ENCODE results near the gene ELP2.

The ELP2 gene

DNA sequence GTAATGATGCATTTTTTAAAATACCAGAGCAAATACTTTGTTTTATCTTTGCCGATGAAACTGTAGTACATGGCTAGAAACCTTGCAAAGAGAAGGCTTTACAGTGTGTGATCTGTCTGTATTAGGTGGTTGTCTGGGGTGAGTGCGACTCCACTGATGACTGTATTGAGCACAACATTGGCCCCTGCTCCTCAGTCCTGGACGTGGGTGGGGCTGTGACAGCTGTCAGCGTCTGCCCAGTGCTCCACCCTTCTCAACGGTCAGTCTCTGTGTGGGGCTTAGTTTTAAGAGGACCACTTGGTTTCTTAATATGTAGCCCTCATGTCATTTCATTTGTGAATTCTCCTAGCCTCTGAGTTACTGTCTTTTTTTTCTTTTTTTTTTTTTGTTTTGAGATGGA lies 40.2 kb downstream of the ELP2 start:
- no peak overlapping the region for H3K27ac ChIP-seq (ENCODE audit: low read depth, low read length)
- H3K27me3 ChIP-seq (ENCODE audit: control insufficient read depth in 5 of 5, insufficient read depth in 4 of 5, low read length in 5 of 5) = no peaks in the 10 kb centered on the region
- no peaks in the 10 kb centered on the region for H3K4me1 ChIP-seq (ENCODE audit: control insufficient read depth in 5 of 5, insufficient read depth in 5 of 5, low read length in 5 of 5)
- no peak overlapping the region for H3K9ac ChIP-seq (ENCODE audit: low read length in 5 of 5)
- peaks cover 37 to 83% (median 69%) of the 10 kb centered on the region in 5 donors for H3K36me3 ChIP-seq (ENCODE audit: control insufficient read depth in 5 of 5, insufficient read depth in 5 of 5, low read length in 5 of 5)
- H3K9me3 ChIP-seq (ENCODE audit: control insufficient read depth in 5 of 5, low read length in 5 of 5) = no peaks in the 10 kb centered on the region
- H3K4me3 ChIP-seq (ENCODE audit: low read depth in 1 of 5, low read length in 5 of 5) = no peak overlapping the region

GRCh38 chr18:36175481-36175880 lies 45.8 kb downstream of the ELP2 start:
- H3K36me3 ChIP-seq (ENCODE audit: control insufficient read depth in 5 of 5, insufficient read depth in 5 of 5, low read length in 5 of 5) = peaks cover 34 to 66% (median 57%) of the 10 kb centered on the region in 5 donors
- no peak overlapping the region for H3K9ac ChIP-seq (ENCODE audit: low read length in 5 of 5)
- H3K27ac ChIP-seq (ENCODE audit: low read depth, low read length) = no peak overlapping the region

DNA sequence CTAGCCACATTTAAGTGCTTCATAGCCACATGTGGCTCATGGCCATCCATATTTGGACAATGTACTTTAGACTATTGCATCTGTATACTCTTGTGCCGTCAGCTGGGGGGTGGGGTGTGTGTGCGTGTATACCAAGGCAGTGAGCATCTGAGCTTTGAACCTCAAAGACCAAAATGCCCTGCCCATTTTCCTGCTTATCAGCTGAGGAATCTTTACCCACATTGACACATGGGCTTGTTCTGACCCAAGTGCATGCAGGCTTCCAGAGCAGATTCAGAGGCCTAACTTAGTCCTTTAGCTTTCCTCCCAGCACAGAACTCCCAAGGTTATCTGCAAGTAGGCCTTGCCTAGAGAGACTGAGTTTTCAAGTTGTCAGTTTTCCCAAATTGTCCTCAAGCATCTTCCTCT lies 46.5 kb downstream of the ELP2 start:
- Histone ChIP-seq H3K4me3 (ENCODE audit: low read depth in 1 of 5, low read length in 5 of 5) (no peak overlapping the region), H3K4me1 (ENCODE audit: control insufficient read depth in 5 of 5, insufficient read depth in 5 of 5, low read length in 5 of 5) (peaks cover 0 to 11% (median 10%) of the 10 kb centered on the region in 5 donors), H3K36me3 (ENCODE audit: control insufficient read depth in 5 of 5, insufficient read depth in 5 of 5, low read length in 5 of 5) (peaks cover 30 to 59% (median 51%) of the 10 kb centered on the region in 5 donors), H3K27ac (ENCODE audit: low read depth, low read length) (no peak overlapping the region), H3K9me3 (ENCODE audit: control insufficient read depth in 5 of 5, low read length in 5 of 5) (no peaks in the 10 kb centered on the region), H3K27me3 (ENCODE audit: control insufficient read depth in 5 of 5, insufficient read depth in 4 of 5, low read length in 5 of 5) (no peaks in the 10 kb centered on the region), H3K9ac (ENCODE audit: low read length in 5 of 5) (no peak overlapping the region)

More at GRCh38 chr18:36175481-36175880, 45.8 kb downstream of the ELP2 start:
- H3K27me3 ChIP-seq (ENCODE audit: control insufficient read depth in 5 of 5, insufficient read depth in 4 of 5, low read length in 5 of 5) = no peaks in the 10 kb centered on the region
- H3K9me3 ChIP-seq (ENCODE audit: control insufficient read depth in 5 of 5, low read length in 5 of 5) = no peaks in the 10 kb centered on the region
- no peak overlapping the region for H3K4me3 ChIP-seq (ENCODE audit: low read depth in 1 of 5, low read length in 5 of 5)
- peaks cover 0 to 11% (median 10%) of the 10 kb centered on the region in 5 donors for H3K4me1 ChIP-seq (ENCODE audit: control insufficient read depth in 5 of 5, insufficient read depth in 5 of 5, low read length in 5 of 5)

GRCh38 chr18:36176711-36177110 lies 47.0 kb downstream of the ELP2 start:
- H3K27ac ChIP-seq (ENCODE audit: low read depth, low read length) = no peak overlapping the region
- peaks cover 28 to 54% (median 46%) of the 10 kb centered on the region in 5 donors for H3K36me3 ChIP-seq (ENCODE audit: control insufficient read depth in 5 of 5, insufficient read depth in 5 of 5, low read length in 5 of 5)

DNA sequence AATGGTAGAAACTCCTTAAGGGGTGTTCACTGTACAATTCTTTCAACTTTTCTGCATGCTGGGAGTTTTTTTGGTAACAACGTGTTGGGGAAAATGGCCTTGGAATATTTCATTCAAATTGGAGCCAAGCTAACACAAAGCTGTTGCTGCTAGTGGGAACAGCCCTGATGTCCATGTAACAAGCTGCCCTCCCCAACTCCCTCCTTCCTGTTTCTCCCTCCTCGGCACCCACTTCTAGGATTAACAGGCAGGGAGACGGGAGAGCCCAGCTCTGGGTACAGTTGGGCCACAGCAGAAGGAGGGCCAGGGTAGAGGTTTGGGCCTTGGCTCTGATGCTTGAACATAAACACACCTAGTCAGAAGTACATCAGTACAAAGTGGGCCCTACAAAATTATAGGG lies 48.2 kb downstream of the ELP2 start:
- Histone ChIP-seq H3K27me3 (ENCODE audit: control insufficient read depth in 5 of 5, insufficient read depth in 4 of 5, low read length in 5 of 5) (no peaks in the 10 kb centered on the region), H3K9ac (ENCODE audit: low read length in 5 of 5) (no peak overlapping the region), H3K9me3 (ENCODE audit: control insufficient read depth in 5 of 5, low read length in 5 of 5) (no peaks in the 10 kb centered on the region), H3K4me3 (ENCODE audit: low read depth in 1 of 5, low read length in 5 of 5) (no peak overlapping the region), H3K36me3 (ENCODE audit: control insufficient read depth in 5 of 5, insufficient read depth in 5 of 5, low read length in 5 of 5) (peaks cover 25 to 42% (median 36%) of the 10 kb centered on the region in 5 donors), H3K4me1 (ENCODE audit: control insufficient read depth in 5 of 5, insufficient read depth in 5 of 5, low read length in 5 of 5) (peaks cover 0 to 11% (median 10%) of the 10 kb centered on the region in 5 donors), H3K27ac (ENCODE audit: low read depth, low read length) (no peak overlapping the region)

More at GRCh38 chr18:36176711-36177110, 47.0 kb downstream of the ELP2 start:
- H3K9me3 ChIP-seq (ENCODE audit: control insufficient read depth in 5 of 5, low read length in 5 of 5) = no peaks in the 10 kb centered on the region
- peaks cover 0 to 11% (median 10%) of the 10 kb centered on the region in 5 donors for H3K4me1 ChIP-seq (ENCODE audit: control insufficient read depth in 5 of 5, insufficient read depth in 5 of 5, low read length in 5 of 5)
- no peaks in the 10 kb centered on the region for H3K27me3 ChIP-seq (ENCODE audit: control insufficient read depth in 5 of 5, insufficient read depth in 4 of 5, low read length in 5 of 5)
- no peak overlapping the region for H3K4me3 ChIP-seq (ENCODE audit: low read depth in 1 of 5, low read length in 5 of 5)
- no peak overlapping the region for H3K9ac ChIP-seq (ENCODE audit: low read length in 5 of 5)

DNA sequence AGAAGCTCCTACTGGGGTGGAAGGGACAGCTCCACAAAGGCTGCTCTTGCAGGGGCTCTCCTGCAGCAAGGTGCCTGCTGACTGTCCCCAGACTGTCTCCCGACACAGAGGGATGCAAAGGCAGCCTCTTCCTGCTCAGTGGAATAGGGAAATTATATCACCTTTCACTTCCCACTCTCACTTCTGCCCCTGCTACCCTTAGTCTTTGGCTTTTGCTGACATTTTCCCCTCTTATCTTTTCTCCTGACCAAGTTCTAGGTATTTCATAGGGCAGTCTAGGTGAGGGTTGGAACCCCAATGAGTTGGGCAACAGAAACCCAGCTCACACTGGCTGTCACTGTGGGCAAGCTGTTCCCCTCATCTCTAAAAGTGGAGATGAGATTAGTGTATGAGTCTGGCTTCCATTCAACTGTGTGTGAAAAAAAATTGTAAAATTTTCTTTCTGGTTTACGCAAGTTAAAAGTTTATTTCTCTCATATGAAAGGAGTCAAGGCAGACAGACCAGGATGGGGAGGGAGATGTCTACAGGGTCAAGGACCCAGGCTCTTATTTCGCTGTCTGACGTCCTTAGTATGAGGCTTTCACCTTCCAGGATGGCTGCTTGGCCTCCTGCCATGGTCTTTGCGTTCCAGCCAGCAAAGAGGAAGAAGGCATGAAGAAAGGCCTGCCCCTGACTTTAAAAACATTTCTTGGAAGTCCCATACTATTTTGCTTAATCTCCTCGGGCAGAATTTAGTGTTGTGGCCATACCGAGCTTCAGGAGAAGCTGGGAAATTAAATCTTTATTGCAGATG lies 50.1 kb downstream of the ELP2 start:
- H3K4me3 ChIP-seq (ENCODE audit: low read depth in 1 of 5, low read length in 5 of 5) = no peak overlapping the region

DNA sequence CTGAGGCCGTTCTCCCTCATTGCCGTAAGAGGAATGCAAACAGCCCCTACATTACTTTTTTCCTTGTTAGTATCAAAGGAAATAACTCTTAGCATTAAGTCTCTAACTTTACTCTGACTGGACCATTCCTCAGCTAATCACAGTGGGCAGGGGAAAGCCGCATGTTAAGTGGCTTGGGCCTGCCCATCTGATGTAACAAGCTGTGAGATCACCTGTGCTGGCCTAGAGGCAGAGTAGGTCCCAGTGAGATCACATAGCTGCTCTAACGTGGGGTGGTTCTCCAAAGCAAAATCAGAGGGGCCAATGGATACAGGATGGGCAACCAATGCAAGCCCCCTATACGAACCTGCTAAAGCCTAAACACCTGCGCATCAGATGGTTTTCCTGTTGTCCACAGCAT lies 51.7 kb downstream of the ELP2 start:
- Histone ChIP-seq H3K27ac (ENCODE audit: low read depth, low read length) (no peak overlapping the region), H3K9me3 (ENCODE audit: control insufficient read depth in 5 of 5, low read length in 5 of 5) (no peaks in the 10 kb centered on the region), H3K9ac (ENCODE audit: low read length in 5 of 5) (no peak overlapping the region), H3K36me3 (ENCODE audit: control insufficient read depth in 5 of 5, insufficient read depth in 5 of 5, low read length in 5 of 5) (peaks cover 3 to 16% (median 9%) of the 10 kb centered on the region in 5 donors), H3K4me3 (ENCODE audit: low read depth in 1 of 5, low read length in 5 of 5) (no peak overlapping the region), H3K4me1 (ENCODE audit: control insufficient read depth in 5 of 5, insufficient read depth in 5 of 5, low read length in 5 of 5) (peaks cover 0 to 13% (median 11%) of the 10 kb centered on the region in 5 donors), H3K27me3 (ENCODE audit: control insufficient read depth in 5 of 5, insufficient read depth in 4 of 5, low read length in 5 of 5) (no peaks in the 10 kb centered on the region)

More for the DNA sequence above, 50.1 kb downstream of the ELP2 start:
- Histone ChIP-seq H3K27ac (ENCODE audit: low read depth, low read length) (no peak overlapping the region), H3K36me3 (ENCODE audit: control insufficient read depth in 5 of 5, insufficient read depth in 5 of 5, low read length in 5 of 5) (peaks cover 12 to 31% (median 25%) of the 10 kb centered on the region in 5 donors), H3K4me1 (ENCODE audit: control insufficient read depth in 5 of 5, insufficient read depth in 5 of 5, low read length in 5 of 5) (peaks cover 0 to 11% (median 10%) of the 10 kb centered on the region in 5 donors), H3K27me3 (ENCODE audit: control insufficient read depth in 5 of 5, insufficient read depth in 4 of 5, low read length in 5 of 5) (no peaks in the 10 kb centered on the region), H3K9me3 (ENCODE audit: control insufficient read depth in 5 of 5, low read length in 5 of 5) (no peaks in the 10 kb centered on the region), H3K9ac (ENCODE audit: low read length in 5 of 5) (no peak overlapping the region)

DNA sequence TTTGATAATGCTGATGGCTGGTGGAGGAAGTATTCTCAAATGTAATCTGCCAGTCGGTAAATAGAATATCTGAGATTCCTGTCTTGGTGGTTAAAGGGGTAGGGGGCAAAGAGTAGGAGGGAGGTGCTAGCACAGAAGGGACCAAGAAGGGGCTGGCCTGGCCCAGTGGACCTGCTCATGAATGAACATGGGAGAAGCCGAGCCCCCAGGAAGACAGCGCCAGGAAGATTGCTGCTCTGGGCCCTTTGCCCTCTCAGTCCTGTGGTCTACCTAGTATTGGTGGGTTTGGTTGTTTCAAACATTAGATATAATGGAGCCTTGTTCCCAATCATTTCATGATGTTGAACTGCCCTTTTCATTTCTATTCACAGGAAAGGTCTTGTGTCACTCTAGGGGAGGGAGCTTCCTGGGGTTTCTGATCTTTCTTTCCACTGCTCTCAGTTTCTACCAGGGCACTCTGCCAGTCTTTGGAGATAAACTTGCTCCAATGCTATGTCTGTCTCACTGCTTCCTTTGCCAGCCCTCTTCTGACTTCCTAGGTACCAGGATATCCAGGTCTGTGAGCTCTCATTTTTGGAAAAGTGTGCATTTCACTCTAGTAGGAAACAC lies 52.3 kb downstream of the ELP2 start:
- Histone ChIP-seq H3K9ac (ENCODE audit: low read length in 5 of 5) (no peak overlapping the region), H3K36me3 (ENCODE audit: control insufficient read depth in 5 of 5, insufficient read depth in 5 of 5, low read length in 5 of 5) (peaks cover 3 to 10% (median 4%) of the 10 kb centered on the region in 5 donors), H3K9me3 (ENCODE audit: control insufficient read depth in 5 of 5, low read length in 5 of 5) (no peaks in the 10 kb centered on the region), H3K27me3 (ENCODE audit: control insufficient read depth in 5 of 5, insufficient read depth in 4 of 5, low read length in 5 of 5) (no peaks in the 10 kb centered on the region), H3K4me3 (ENCODE audit: low read depth in 1 of 5, low read length in 5 of 5) (no peak overlapping the region), H3K4me1 (ENCODE audit: control insufficient read depth in 5 of 5, insufficient read depth in 5 of 5, low read length in 5 of 5) (peaks cover 0 to 19% (median 17%) of the 10 kb centered on the region in 5 donors), H3K27ac (ENCODE audit: low read depth, low read length) (no peak overlapping the region)

- H3K36me3 ChIP-seq (ENCODE audit: control insufficient read depth in 5 of 5, insufficient read depth in 5 of 5, low read length in 5 of 5) = peaks cover 0 to under 1% (median 0%) of the 10 kb centered on the region in 5 donors
- no peak overlapping the region for H3K9ac ChIP-seq (ENCODE audit: low read length in 5 of 5)
- H3K4me3 ChIP-seq (ENCODE audit: low read depth in 1 of 5, low read length in 5 of 5) = no peak overlapping the region
- H3K27ac ChIP-seq (ENCODE audit: low read depth, low read length) = no peak overlapping the region
- peaks cover 0 to 28% (median 23%) of the 10 kb centered on the region in 5 donors for H3K4me1 ChIP-seq (ENCODE audit: control insufficient read depth in 5 of 5, insufficient read depth in 5 of 5, low read length in 5 of 5)
- H3K9me3 ChIP-seq (ENCODE audit: control insufficient read depth in 5 of 5, low read length in 5 of 5) = no peaks in the 10 kb centered on the region
- H3K27me3 ChIP-seq (ENCODE audit: control insufficient read depth in 5 of 5, insufficient read depth in 4 of 5, low read length in 5 of 5) = no peaks in the 10 kb centered on the region
Measured at GRCh38 chr18:36183033-36183432, 53.3 kb downstream of the ELP2 start.

DNA sequence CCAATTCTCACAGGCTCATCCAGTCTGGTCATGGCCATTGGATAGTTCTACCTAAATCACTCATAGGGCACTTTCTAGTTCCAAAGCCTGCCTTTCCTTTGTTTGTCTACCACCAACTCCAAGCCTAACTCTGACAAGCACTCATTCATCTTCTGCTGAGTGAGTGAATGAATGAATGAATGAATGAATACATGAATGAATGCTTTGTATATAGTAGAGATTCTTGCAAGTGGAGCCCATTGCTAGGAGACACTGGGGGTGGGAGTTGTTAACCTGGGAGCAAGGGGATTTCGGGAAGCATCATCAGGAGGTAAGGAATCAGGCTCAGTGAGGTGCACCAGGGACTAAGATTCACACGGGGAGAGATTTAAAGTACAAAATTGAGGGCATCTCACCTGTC lies 54.3 kb downstream of the ELP2 start:
- Histone ChIP-seq H3K27ac (ENCODE audit: low read depth, low read length) (no peak overlapping the region), H3K4me1 (ENCODE audit: control insufficient read depth in 5 of 5, insufficient read depth in 5 of 5, low read length in 5 of 5) (peaks cover 0 to 34% (median 28%) of the 10 kb centered on the region in 5 donors), H3K4me3 (ENCODE audit: low read depth in 1 of 5, low read length in 5 of 5) (no peak overlapping the region), H3K9me3 (ENCODE audit: control insufficient read depth in 5 of 5, low read length in 5 of 5) (no peaks in the 10 kb centered on the region), H3K9ac (ENCODE audit: low read length in 5 of 5) (no peak overlapping the region), H3K27me3 (ENCODE audit: control insufficient read depth in 5 of 5, insufficient read depth in 4 of 5, low read length in 5 of 5) (peaks cover 0 to 2% (median 0%) of the 10 kb centered on the region in 5 donors), H3K36me3 (ENCODE audit: control insufficient read depth in 5 of 5, insufficient read depth in 5 of 5, low read length in 5 of 5) (no peaks in the 10 kb centered on the region)

All from subcutaneous abdominal adipose tissue (tissue), 5 donors.